ENCODE measurements around the gene CCT2. TPM values are rescaled to one million over a fixed set of nuclear protein-coding genes. Genes with fewer than 3 reads are reported as not detected.

The CCT2 gene
- total and polyA plus RNA-seq, 2 donors (not counting 1 experiment from before 2014, with no cell fraction given), result 58.2 to 125 TPM

- Histone ChIP-seq H3K9me3 (ENCODE audit: control extremely low read depth in 1 of 3, control insufficient read depth in 2 of 3, insufficient read depth in 1 of 3, low read length in 2 of 3) (no peaks in the 10 kb centered on the region), H3K36me3 (replicated peaks in 1 of 2; ENCODE audit: control extremely low read depth in 1 of 2, control insufficient read depth in 1 of 2, extremely low read depth in 1 of 2, insufficient read depth in 2 of 2, low read length in 1 of 2) (no peaks in the 10 kb centered on the region), H4K20me1 (ENCODE audit: control insufficient read depth, insufficient read depth, low read length, poor library complexity, severe bottlenecking) (no peaks in the 10 kb centered on the region), H3K9ac (ENCODE audit: low read length) (no peak overlapping the region), H3K27ac (ENCODE audit: low read length in 2 of 2) (no peak overlapping the region), H3K4me2 (replicated peaks; ENCODE audit: low read depth, low read length, poor library complexity, severe bottlenecking) (no peak overlapping the region), H3K4me1 (ENCODE audit: control insufficient read depth in 2 of 2, insufficient read depth in 2 of 2, low read length in 2 of 2) (no peaks in the 10 kb centered on the region), H3K4me3 (ENCODE audit: control extremely low read depth in 1 of 5, extremely low read depth in 1 of 5, insufficient read depth in 1 of 5, low read depth in 2 of 5, low read length in 4 of 5) (no peak overlapping the region), H2AFZ (ENCODE audit: insufficient read depth, low read depth, low read length, poor library complexity, severe bottlenecking) (no peak overlapping the region), H3K27me3 (replicated peaks in 1 of 4; ENCODE audit: control extremely low read depth in 1 of 4, control insufficient read depth in 3 of 4, insufficient read depth in 4 of 4, low read length in 3 of 4) (no peaks in the 10 kb centered on the region), H3K79me2 (ENCODE audit: control insufficient read depth, insufficient read depth, low read length) (no peaks in the 10 kb centered on the region)
- POLR2A ChIA-PET, result no interaction called here
- CTCF ChIA-PET, result interaction anchor here (0.5 kb wide), 1 partner anchor 287 kb away, joined by 3 read pairs; no protein-coding TSS in a partner anchor
- Mint-ChIP-seq H3K27me3 (peaks cover 18% of the 10 kb centered on the region), H3K4me1 (no peaks in the 10 kb centered on the region), H3K9me3 (ENCODE audit: insufficient read depth) (no peaks in the 10 kb centered on the region), H3K4me3 (no peak overlapping the region), H3K27ac (no peak overlapping the region)
- intact Hi-C loops (cut with micrococcal nuclease), result no loop called here
- DNase-seq, result no peak
- TF ChIP-seq EZH2 (IDR thresholded peaks at IDR 0.05; ENCODE audit: borderline replicate concordance, insufficient read depth, low read depth, low read length, poor library complexity, severe bottlenecking) (no peak), CTCF (IDR thresholded peaks at IDR 0.05) (no peak)
- no peak for ATAC-seq (ENCODE audit: low read depth)
These were observed 59.3 kb downstream of the CCT2 start for GRCh38 chr12:69644511-69644910.

DNA sequence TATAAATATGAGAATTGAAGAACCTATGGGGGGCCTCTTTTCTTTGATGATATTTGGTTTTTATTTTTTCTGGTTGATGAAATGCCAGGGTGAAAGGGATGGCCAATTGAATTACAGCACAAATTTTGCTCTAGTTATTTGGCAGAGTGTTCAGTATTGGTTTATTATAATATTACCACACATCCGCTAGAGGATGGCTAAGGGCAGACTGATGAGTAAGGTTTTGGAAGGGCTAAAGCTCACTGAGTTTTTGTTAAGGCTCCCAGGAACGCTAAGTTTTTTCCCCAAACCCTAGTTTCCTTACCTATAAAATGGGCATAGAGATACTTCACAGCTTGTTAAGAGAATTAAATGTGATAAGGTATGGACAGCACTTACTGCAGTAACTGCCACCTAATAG is 59.8 kb downstream of the CCT2 start:
- POLR2A ChIA-PET, result no interaction called here
- Histone ChIP-seq H3K36me3 (replicated peaks in 1 of 2; ENCODE audit: control extremely low read depth in 1 of 2, control insufficient read depth in 1 of 2, extremely low read depth in 1 of 2, insufficient read depth in 2 of 2, low read length in 1 of 2) (no peaks in the 10 kb centered on the region), H3K79me2 (ENCODE audit: control insufficient read depth, insufficient read depth, low read length) (no peaks in the 10 kb centered on the region), H3K4me3 (ENCODE audit: control extremely low read depth in 1 of 5, extremely low read depth in 1 of 5, insufficient read depth in 1 of 5, low read depth in 2 of 5, low read length in 4 of 5) (no peak overlapping the region), H3K4me1 (ENCODE audit: control insufficient read depth in 2 of 2, insufficient read depth in 2 of 2, low read length in 2 of 2) (no peaks in the 10 kb centered on the region), H3K9ac (ENCODE audit: low read length) (no peak overlapping the region), H2AFZ (ENCODE audit: insufficient read depth, low read depth, low read length, poor library complexity, severe bottlenecking) (no peak overlapping the region), H4K20me1 (ENCODE audit: control insufficient read depth, insufficient read depth, low read length, poor library complexity, severe bottlenecking) (no peaks in the 10 kb centered on the region), H3K27ac (ENCODE audit: low read length in 2 of 2) (no peak overlapping the region), H3K27me3 (replicated peaks in 1 of 4; ENCODE audit: control extremely low read depth in 1 of 4, control insufficient read depth in 3 of 4, insufficient read depth in 4 of 4, low read length in 3 of 4) (no peaks in the 10 kb centered on the region), H3K4me2 (replicated peaks; ENCODE audit: low read depth, low read length, poor library complexity, severe bottlenecking) (no peak overlapping the region), H3K9me3 (ENCODE audit: control extremely low read depth in 1 of 3, control insufficient read depth in 2 of 3, insufficient read depth in 1 of 3, low read length in 2 of 3) (no peaks in the 10 kb centered on the region)
- Mint-ChIP-seq H3K4me1 (no peaks in the 10 kb centered on the region), H3K27me3 (peaks cover 20% of the 10 kb centered on the region), H3K4me3 (no peak overlapping the region), H3K9me3 (ENCODE audit: insufficient read depth) (no peaks in the 10 kb centered on the region), H3K27ac (no peak overlapping the region)
- intact Hi-C loops (cut with micrococcal nuclease), result no loop called here
- ATAC-seq (ENCODE audit: low read depth), result no peak
- CTCF ChIA-PET, result interaction anchor here (0.5 kb wide), 1 partner anchor 288 kb away, joined by 3 read pairs; no protein-coding TSS in a partner anchor
- DNase-seq, result no peak
- no CpG with 5 or more reads among the region's 2 CpGs for WGBS (ENCODE audit: insufficient coverage)
- TF ChIP-seq EZH2 (IDR thresholded peaks at IDR 0.05; ENCODE audit: borderline replicate concordance, insufficient read depth, low read depth, low read length, poor library complexity, severe bottlenecking), result no peak
- no peak for TF ChIP-seq CTCF (IDR thresholded peaks at IDR 0.05)

Measured in B cell (primary cell).